ENCODE measurements around the gene L3MBTL4. TPM values are rescaled to one million over a fixed set of nuclear protein-coding genes. Genes with fewer than 3 reads are reported as not detected.

L3MBTL4 gene
- total and polyA plus RNA-seq, 12 donors: 3.9 to 22.6 (median 8.7) TPM

DNA sequence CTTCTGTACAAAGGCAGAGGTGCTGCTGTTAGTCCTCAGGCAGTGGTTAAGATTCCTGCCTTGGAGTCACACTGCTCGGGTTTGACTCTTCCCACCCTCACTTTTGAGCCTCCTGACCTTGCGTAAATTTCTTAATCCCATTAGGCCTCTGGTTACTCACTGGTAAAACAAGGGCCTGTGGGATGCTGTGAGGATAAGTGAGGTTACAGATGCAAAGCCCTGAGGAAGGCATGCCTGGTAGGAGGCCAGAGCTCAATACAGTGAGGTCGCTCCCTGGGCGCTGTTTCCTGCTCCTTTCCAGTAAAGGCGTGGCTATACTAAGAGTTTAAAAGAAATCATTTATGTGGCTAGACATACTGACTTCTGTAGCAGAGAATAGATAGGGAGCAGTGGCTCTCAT, 391.9 kb downstream of the L3MBTL4 start:
- Histone ChIP-seq H3K27me3 (no peaks in the 10 kb centered on the region), H3K36me3 (replicated peaks in 1 of 2) (no peaks in the 10 kb centered on the region), H3K4me3 (no peak overlapping the region), H3K27ac (no peak overlapping the region), H3K4me1 (replicated peaks in 1 of 2) (no peaks in the 10 kb centered on the region), H3K9me3 (replicated peaks in 1 of 3) (no peaks in the 10 kb centered on the region)
- intact Hi-C loops (cut with DNase I): no loop called here
- no peak for DNase-seq
- TF ChIP-seq, protein P1, sequence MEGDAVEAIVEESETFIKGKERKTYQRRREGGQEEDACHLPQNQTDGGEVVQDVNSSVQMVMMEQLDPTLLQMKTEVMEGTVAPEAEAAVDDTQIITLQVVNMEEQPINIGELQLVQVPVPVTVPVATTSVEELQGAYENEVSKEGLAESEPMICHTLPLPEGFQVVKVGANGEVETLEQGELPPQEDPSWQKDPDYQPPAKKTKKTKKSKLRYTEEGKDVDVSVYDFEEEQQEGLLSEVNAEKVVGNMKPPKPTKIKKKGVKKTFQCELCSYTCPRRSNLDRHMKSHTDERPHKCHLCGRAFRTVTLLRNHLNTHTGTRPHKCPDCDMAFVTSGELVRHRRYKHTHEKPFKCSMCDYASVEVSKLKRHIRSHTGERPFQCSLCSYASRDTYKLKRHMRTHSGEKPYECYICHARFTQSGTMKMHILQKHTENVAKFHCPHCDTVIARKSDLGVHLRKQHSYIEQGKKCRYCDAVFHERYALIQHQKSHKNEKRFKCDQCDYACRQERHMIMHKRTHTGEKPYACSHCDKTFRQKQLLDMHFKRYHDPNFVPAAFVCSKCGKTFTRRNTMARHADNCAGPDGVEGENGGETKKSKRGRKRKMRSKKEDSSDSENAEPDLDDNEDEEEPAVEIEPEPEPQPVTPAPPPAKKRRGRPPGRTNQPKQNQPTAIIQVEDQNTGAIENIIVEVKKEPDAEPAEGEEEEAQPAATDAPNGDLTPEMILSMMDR (IDR thresholded peaks at IDR 0.05): no peak
- TF ChIP-seq POLR2A (IDR thresholded peaks at IDR 0.05): no peak
- 70 to 94% (median 80%) methylated on average over 5 of the region's 5 CpGs for WGBS, 4 donors

DNA sequence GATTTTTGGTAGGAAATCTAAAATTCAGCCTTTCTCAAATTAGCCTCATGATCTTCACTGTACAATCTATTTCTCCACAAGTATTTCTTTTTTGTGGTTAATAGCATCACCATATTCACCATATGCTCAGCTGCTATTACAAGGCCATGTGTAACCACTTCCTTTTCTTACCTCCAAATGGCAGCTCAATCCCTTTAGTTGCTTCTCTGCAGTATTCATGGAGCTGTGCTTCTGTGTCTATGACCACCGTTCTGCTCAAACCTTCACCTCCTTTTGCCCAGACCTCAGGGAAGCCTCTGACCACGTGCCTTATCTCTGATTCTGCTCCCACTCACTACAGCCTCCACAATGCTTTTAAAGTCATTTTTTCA, 392.7 kb downstream of the L3MBTL4 start:
- intact Hi-C loops (cut with DNase I): no loop called here
- no peak for DNase-seq
- no peaks in the 10 kb centered on the region for H3K9me3 ChIP-seq (replicated peaks in 1 of 3)
- H3K27ac ChIP-seq: no peak overlapping the region
- no peak for TF ChIP-seq POLR2A (IDR thresholded peaks at IDR 0.05)
- TF ChIP-seq, protein P1 (IDR thresholded peaks at IDR 0.05): no peak
- WGBS, 4 donors: 61 to 73% (median 68%) methylated on average over 2 of the region's 2 CpGs
- H3K4me1 ChIP-seq (replicated peaks in 1 of 2): no peaks in the 10 kb centered on the region
- H3K4me3 ChIP-seq: no peak overlapping the region
- no peaks in the 10 kb centered on the region for H3K27me3 ChIP-seq
- no peaks in the 10 kb centered on the region for H3K36me3 ChIP-seq (replicated peaks in 1 of 2)

DNA sequence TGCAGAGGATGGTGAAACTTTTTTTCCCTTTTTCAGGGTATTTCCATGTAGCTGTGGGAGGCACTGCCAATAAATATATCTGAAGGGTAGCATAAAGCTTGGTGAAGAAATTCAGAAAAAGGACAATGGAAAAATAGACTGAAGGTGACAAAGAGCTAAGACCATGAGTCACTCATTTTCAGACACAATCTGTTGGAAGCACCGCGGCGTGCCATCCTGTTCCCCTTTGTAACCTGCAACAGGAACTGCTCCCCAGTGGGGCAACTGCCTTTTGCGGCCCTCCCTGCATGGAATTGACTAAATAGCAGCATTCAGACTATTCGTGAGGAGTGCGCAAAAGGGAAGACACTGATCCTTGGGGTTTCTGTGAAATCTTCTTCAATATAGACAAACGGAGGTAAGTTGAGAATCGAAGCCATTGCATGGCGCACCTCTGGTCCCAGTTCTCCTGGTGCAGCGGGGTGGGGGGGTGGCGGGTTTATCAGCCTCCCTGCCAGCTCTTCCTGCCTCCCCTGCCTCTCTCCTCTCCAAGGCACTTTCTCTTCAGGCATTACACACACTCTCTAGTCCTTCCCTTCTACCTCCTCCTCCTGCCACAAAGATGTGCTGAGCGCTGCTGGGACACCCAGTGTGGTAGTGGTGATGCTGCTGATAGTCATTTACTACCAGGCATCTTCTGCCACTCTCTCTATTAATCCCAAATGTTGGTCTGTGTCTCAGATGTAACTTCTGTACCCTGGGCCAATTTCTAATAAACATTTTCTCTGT, 393.2 kb downstream of the L3MBTL4 start:
- Histone ChIP-seq H3K27ac (no peak overlapping the region), H3K27me3 (no peaks in the 10 kb centered on the region), H3K9me3 (replicated peaks in 1 of 3) (no peaks in the 10 kb centered on the region), H3K4me3 (no peak overlapping the region), H3K36me3 (replicated peaks in 1 of 2) (no peaks in the 10 kb centered on the region), H3K4me1 (replicated peaks in 1 of 2) (no peaks in the 10 kb centered on the region)
- intact Hi-C loops (cut with DNase I): no loop called here
- WGBS, 4 donors: 70 to 86% (median 84%) methylated on average over 12 of the region's 12 CpGs
- no peak for DNase-seq
- TF ChIP-seq, protein P1 (IDR thresholded peaks at IDR 0.05): no peak
- TF ChIP-seq POLR2A (IDR thresholded peaks at IDR 0.05): no peak

DNA sequence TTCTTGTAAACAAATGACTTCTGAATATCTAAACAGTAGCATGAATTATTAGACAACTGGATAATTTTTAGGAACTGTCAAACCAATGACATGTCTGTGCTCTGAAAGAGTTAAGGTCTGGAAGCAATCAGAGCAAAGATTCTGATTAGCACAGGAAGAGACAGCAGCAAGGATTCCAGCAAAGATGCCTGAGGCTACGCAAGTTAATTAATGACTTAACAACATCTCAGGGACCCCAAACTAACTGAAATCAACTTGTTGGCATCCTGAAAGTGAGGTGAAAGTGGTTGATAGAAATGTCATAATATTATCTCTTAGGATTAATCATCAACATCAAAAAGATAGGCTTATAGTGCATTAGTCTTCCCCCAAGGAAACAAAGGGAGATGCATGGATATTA, 396.0 kb downstream of the L3MBTL4 start:
- Histone ChIP-seq H3K4me1 (replicated peaks in 1 of 2) (no peaks in the 10 kb centered on the region), H3K27ac (no peak overlapping the region), H3K36me3 (replicated peaks in 1 of 2) (no peaks in the 10 kb centered on the region), H3K9me3 (replicated peaks in 1 of 3) (no peaks in the 10 kb centered on the region), H3K27me3 (no peaks in the 10 kb centered on the region), H3K4me3 (no peak overlapping the region)
- WGBS, 4 donors: 86 to 100% (median 97%) methylated on average over 1 of the region's 1 CpG
- intact Hi-C loops (cut with DNase I): no loop called here
- no peak for DNase-seq
- TF ChIP-seq POLR2A (IDR thresholded peaks at IDR 0.05): no peak
- TF ChIP-seq, protein P1 (IDR thresholded peaks at IDR 0.05): no peak

Data from adrenal gland (tissue), 12 donors.